ENCODE measurements around the gene MT1G.
"Not testable (repeated sequence)": the region's sequence is repeated elsewhere in the genome, so short reads cannot be mapped to it uniquely, and the experiment has no call there.

DNA sequence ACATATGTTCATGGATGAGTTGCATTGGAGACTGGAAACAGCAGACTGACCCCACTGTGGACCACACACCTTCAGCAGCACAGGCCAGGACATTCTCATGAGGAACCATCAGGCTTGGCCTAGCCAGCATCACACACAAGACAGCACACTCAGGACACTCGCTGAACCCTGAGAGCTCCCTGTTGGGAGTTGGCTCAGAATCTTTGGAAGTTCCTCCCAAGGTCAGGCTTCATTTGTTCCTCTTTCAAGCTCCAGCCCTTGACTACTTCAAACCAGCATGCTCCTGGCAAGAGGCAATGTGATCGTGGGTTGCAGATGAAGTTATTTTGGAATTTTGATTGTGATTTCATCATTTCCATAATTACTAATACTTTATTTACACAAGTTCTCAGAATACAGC lies 3.8 kb upstream of the MT1G start:
- not testable (repeated sequence) for TF ChIP-seq POLR2A (IDR thresholded peaks at IDR 0.05)
- TF ChIP-seq, protein P1, sequence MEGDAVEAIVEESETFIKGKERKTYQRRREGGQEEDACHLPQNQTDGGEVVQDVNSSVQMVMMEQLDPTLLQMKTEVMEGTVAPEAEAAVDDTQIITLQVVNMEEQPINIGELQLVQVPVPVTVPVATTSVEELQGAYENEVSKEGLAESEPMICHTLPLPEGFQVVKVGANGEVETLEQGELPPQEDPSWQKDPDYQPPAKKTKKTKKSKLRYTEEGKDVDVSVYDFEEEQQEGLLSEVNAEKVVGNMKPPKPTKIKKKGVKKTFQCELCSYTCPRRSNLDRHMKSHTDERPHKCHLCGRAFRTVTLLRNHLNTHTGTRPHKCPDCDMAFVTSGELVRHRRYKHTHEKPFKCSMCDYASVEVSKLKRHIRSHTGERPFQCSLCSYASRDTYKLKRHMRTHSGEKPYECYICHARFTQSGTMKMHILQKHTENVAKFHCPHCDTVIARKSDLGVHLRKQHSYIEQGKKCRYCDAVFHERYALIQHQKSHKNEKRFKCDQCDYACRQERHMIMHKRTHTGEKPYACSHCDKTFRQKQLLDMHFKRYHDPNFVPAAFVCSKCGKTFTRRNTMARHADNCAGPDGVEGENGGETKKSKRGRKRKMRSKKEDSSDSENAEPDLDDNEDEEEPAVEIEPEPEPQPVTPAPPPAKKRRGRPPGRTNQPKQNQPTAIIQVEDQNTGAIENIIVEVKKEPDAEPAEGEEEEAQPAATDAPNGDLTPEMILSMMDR (IDR thresholded peaks at IDR 0.05) = not testable (repeated sequence)
